NCI-H146 (cell line): ENCODE results near the gene IGF2BP3.

Experiments
- DNase-seq: peaks from one replicate; lab custom pipeline; 2025; lab: John Stamatoyannopoulos, UW

The IGF2BP3 gene

GRCh38 chr7:23472046-23472445 is 1.8 kb upstream of the IGF2BP3 start:
- DNase-seq: peak; percentile 6

DNA sequence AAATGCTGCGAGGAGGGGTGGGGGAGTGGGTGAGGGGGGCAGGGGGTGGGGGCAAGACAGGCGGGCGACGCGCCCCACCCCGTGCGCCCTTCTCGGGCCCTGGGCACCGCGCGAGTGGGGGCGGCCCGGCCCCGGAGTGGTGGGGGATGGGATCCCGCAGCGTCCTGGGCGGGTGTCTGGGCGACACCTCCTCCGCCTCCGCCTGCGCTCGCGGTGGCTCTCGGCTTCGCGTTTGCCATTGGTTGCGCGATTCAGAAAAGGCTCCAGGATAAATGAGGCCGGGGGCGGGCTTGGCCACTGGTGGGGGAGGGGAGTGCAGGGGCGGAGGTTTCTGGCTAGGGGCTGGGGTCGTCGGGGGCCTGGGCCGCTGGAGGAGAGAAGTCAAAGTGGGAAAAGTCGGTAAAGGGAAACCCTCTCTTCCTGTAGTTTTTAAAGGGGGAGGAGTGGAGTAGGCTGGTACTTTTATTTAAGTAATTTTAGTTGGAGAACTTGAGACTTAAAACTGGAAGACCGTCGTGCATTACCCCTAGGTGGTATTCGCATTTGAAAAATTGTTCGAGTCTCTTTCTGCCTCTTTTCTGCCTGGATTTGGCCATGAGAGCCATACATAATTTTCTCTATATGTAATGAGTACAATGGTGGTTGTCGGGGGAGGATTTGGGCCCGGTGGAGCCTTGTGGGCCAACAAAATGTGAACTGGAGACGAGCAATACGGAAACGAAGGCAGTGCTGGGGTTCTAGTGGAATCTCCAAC is 992 bp upstream of the IGF2BP3 start:
- DNase-seq: peak; percentile 95

GRCh38 chr7:23469961-23470250 is 385 bp downstream of the IGF2BP3 start:
- no peak for DNase-seq

DNA sequence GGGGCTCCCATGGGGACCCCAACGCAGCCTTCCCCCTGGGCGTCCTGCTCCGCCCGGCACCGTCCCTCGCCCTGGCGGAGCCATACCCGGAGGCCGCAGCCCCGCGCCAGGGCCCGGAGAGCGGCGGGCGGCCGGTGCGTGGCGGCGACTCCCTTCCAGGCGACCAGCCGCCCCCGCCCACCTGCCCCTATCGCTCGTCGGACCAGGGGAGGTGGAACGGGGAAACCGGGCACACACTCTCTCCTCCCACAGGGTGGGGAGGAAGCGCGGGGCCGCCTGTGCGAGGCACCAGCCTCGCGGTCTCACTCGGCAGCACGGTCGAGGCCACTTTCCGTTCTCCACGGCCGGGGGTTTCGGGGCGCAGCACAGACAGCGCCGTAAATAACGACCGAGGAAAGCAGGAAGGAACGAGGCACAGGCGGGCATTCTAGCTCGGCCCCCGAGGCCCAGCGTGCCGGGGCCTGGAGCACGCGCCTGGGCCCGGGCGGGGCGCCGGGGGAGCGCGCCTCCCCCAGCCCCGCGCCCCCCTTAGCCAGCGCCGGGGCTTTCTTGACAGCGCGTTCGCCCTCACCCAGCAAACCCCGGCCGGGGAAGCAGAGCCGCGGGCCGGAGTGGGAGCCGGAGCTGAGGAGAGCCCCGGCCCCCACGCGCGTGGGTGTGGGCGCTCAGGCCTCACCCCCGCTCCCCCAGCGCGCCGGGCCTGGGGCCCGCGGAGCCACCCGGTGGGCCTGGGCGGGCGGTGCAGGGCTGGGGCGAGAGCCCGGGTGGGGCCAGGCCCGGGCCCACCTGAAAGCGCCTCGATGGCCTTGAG is 936 bp downstream of the IGF2BP3 start:
- DNase-seq: peak; percentile 62

DNA sequence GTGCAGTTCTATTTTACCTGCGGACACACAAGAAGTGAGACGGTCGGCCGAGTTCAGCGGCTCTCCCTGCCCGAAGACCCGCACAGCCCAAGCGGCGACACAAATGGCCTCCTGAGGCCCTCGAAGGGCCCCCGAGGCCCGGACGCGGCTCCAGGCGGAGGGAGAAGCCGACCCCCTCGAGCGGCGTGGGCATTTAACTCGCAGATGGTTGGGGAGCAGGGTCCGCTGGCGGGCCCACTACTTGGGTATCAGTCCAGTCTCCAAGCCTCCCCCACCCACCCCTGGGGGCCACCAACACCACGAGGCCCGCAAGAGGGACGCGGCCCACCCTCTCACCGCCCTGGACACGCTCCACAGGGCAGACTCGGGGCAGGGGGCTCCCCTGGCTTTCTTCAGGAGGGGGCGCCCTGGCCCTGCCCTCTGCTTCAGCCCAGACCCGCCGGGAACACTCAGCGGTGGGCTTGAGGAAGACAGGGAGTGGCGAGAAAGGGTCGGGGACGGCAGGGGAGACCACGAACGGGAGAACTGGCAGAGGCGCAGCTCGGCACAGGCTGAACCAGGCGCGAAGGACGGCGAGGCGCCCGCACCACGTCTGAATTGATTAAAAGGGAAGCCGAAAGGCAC is 1.7 kb downstream of the IGF2BP3 start:
- peak; percentile 48 for DNase-seq

DNA sequence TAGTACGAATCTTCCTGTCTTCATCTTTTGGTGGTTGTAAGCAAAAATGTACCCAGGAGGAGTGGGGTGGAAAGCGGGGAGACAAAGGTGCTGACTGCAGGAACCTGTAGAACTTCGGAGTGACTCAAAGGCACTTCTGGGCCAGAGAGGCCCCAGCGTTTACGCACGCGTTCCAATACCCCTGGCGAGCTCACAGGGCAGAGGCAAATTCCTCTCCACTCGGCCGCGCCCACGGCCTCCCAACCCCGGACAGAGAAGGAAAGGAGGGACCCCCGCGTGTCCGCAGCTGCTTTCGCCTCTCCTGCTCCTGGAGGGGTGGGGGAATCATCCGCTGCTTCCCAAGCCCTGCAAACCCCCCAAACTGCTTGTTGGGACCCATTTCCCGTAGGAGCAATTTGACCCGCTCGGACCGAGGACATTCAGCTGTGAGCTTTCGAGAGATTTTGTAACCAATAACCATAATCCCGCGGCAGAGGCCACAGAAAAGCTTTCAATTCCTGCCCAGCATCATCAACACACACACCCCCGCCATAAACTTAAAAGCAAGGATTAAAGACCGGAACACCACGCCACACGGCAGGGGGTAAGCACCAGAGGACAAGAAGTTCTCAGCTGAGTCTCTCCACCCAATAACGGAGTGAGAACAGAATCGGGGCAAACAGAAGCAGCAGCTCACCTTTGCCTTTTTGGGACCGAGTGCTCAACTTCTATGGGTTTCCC is 2.3 kb downstream of the IGF2BP3 start:
- DNase-seq: peak; percentile 48

- DNase-seq: no peak
These were observed 2.9 kb downstream of the IGF2BP3 start for GRCh38 chr7:23467291-23467805.

DNA sequence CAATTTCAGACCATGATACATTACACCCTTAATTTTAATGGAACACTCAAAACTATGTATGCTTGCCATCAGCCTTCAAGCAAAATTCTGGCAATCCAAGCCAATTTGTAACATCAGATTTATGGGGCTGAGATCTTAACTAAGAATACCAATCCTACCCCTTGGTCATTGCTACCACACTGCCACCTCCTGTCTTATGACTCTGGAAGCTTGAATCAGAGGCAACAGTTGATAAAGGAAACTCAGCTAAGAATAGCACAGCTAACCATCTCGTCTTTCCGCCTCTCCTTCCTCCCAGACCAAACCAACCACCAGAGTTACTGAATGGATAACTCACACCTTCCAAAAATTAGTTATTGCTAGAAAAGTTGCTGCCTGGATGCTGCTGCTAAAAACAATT is 7.4 kb downstream of the IGF2BP3 start:
- DNase-seq: no peak

- no peak for DNase-seq
These were observed 12.2 kb downstream of the IGF2BP3 start for GRCh38 chr7:23458044-23458443.

DNA sequence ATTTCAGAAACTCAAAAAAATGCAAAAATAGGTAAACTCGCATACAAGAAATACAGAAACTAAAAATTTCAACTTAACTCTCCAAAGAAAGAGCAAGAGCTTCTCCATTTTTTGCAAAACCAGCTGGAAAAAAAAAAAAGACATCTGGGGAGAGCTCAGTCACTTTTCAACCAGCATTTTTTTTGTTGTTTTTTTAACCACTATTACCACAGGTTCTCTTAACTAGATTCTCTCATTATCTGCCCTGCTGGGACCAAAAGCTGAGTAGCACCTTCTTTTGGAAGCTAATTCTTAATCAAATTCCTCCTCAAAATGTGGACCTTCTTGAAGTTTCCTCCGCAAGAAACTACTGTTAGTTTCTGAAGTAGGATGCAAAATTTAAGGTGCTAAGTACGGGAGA is 14.2 kb downstream of the IGF2BP3 start:
- no peak for DNase-seq

- no peak for DNase-seq
These were observed 15.3 kb downstream of the IGF2BP3 start for GRCh38 chr7:23454881-23455526.

- DNase-seq: no peak
These were observed 19.8 kb downstream of the IGF2BP3 start for GRCh38 chr7:23450518-23450917.

GRCh38 chr7:23449941-23450340 is 20.4 kb downstream of the IGF2BP3 start:
- DNase-seq: no peak

GRCh38 chr7:23445326-23445725 is 25.0 kb downstream of the IGF2BP3 start:
- no peak for DNase-seq

DNA sequence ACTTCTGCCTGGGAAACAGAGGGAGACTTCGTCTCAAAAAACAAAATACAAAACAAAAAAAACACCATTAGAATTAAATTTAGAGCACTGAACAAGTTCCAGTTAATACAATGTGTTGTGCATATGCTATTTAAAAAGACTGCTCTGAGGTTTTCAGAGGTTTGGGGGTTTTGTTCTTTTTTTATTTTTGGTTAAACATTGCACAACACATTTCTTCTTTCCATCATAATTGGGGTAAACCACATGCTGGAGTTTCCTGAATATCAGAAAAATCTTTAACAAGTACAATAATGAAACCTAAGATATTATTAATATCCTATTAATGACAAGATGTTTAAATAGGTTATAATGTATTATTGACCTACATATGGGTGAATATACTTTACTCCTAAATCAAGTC is 26.3 kb downstream of the IGF2BP3 start:
- no peak for DNase-seq

DNA sequence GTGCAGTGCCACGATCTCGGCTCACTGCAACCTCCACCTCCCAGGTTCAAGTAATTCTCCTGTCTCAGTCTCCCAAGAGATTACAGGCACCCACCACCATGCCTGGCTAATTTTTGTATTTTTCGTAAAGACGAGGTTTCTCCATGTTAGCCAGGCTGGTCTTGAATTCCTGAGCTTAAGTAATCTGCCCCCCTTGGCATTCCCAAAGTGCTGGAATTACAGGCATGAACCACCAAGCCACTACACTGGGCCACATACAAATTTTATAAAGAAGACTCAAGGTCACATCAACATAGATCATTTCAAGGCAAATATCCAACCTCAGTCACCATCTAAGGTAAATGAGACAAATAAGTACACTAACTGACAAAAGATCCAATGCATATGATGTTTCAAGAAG is 32.1 kb downstream of the IGF2BP3 start:
- DNase-seq: no peak

DNA sequence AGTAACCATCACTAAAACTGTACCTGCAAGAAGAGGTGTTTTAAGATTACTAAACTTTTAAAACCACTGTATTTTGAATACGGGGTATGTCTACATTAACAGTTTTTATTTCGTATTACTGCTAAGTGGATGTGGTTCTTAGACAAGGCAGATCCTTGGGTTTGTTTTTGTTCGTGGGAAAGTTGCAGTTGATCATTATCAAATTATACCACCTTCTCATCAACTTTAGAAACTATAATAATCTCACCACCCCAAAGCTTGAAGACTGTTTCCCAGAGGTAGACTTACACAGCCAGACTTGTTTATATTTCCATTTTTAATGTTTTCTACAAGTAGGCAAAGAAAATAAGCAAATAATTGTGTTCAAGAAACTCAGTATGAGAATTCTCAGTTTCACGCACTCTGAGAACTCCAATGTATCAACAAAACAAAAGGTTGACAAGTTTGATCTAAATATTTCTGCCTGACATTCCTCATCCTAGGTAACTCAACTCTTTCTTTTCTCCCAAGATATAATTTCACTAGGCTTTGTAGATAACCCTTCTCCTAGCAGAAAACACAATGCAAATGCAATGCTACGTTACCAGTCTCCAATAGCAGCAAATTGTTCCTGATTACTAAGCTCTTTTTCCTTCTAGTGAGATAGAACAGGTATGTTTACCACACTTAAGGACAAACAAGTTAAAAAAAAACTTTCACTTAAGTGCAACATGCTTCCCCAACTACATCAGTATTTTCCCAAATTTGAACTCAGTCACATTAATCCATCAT is 36.0 kb downstream of the IGF2BP3 start:
- DNase-seq: no peak

GRCh38 chr7:23431702-23432199 is 38.5 kb downstream of the IGF2BP3 start:
- DNase-seq: no peak

DNA sequence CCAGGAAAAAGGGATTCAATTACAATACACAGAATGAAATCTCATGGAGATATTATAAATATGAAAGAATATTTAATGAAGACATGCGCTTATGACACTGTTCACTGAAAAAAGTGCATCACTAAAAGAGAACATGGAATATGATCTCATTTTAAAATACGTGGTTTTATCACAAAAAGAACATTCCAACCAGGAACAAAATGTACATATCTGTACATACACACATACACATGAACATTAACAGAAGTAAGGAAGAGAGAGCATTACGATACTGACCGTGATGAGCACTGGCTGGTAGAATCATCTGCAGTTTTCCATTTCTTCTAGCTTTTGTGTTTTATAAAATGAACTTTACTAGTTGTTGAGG is 39.4 kb downstream of the IGF2BP3 start:
- DNase-seq: no peak

DNA sequence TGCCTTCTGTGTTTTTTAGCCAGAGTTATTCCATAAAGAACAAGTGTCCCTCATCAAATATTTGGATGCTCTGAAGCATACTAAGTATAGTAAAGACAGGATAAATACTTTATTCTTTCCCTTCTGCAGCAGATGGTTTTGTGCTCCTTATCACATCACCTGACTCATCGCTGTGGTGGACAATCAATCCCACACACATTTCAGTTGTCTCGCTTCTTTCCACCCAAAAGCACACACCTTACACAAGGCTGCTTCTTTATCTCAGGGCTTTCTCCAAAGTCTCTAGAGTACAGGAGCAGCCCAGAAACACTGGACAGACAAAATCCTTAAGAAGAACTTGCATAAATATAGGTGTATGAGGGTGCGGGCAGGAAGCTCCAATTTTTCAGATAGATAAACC is 43.4 kb downstream of the IGF2BP3 start:
- no peak for DNase-seq

- no peak for DNase-seq
These were observed 47.4 kb downstream of the IGF2BP3 start for GRCh38 chr7:23422909-23423308.
